ENCODE measurements around the gene TMEM31. TPM values are rescaled to one million over a fixed set of nuclear protein-coding genes. Genes with fewer than 3 reads are reported as not detected.
A peak's percentile ranks its signal among the peaks of the same experiment; 100 is the strongest.

TMEM31 gene, protein sequence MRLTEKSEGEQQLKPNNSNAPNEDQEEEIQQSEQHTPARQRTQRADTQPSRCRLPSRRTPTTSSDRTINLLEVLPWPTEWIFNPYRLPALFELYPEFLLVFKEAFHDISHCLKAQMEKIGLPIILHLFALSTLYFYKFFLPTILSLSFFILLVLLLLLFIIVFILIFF
- total RNA-seq (2014; rRNA removed; shearing (Covaris generic)), result not detected in 2 replicates

GRCh38 chrX:103710609-103711008 lies at the start of gene TMEM31:
TSS of gene TMEM31 (plus strand) at chrX:103710909. CDS start at chrX:103712259, 1,350 bp downstream.
- Histone ChIP-seq H3K4me1 (no peaks in the 10 kb centered on the region), H3K27ac (no peak within 1 kb of the TSS), H3K27me3 (no peaks in the 10 kb centered on the region), H3K9me3 (replicated peaks) (no peaks in the 10 kb centered on the region), H3K36me3 (no peaks in the 10 kb centered on the region), H3K4me3 (no peak within 1 kb of the TSS)
- no peak for DNase-seq

DNA sequence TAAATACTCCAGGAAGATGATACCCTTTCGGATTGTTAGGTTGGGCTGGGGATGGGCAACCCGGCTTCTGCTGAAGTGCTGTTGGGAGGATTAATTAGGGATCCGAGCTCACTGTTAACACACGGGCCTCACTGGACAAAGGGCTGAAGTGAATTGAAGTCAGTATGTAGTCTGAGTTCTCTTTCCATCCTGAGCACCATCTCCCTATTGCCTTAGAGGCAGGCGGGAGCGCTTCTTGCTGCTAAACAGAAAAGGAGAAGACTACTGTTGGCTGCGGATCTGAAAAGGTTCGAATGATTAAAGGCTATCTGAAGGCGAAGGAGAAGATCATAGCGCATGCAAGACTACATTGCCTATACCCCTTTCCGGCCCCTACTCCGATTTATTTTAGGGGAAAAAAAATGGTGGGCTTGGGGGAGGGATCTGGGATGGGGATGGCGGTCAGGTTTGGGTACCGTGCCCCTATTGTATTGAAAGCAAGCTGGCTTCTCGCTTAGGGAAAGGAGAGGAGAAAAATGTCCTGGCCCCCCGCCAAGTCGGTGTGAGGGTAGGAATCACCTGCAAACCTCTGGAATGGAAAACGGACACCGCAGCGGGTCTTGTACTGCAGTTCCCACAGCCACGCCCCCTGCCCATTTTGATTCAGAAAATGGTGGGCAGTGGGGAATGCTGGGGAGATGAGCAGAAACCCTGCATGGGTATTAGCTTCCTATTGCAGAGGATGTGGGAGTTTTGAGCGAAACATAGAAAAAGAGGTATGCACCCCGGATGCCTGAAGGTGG lies 46.5 kb upstream of the TMEM31 start:
- no peak overlapping the region for H3K27ac ChIP-seq
- no peaks in the 10 kb centered on the region for H3K4me1 ChIP-seq
- no peaks in the 10 kb centered on the region for H3K9me3 ChIP-seq (replicated peaks)
- H3K4me3 ChIP-seq, result no peak overlapping the region
- no peaks in the 10 kb centered on the region for H3K36me3 ChIP-seq
- H3K27me3 ChIP-seq, result no peaks in the 10 kb centered on the region
- DNase-seq, result no peak

DNA sequence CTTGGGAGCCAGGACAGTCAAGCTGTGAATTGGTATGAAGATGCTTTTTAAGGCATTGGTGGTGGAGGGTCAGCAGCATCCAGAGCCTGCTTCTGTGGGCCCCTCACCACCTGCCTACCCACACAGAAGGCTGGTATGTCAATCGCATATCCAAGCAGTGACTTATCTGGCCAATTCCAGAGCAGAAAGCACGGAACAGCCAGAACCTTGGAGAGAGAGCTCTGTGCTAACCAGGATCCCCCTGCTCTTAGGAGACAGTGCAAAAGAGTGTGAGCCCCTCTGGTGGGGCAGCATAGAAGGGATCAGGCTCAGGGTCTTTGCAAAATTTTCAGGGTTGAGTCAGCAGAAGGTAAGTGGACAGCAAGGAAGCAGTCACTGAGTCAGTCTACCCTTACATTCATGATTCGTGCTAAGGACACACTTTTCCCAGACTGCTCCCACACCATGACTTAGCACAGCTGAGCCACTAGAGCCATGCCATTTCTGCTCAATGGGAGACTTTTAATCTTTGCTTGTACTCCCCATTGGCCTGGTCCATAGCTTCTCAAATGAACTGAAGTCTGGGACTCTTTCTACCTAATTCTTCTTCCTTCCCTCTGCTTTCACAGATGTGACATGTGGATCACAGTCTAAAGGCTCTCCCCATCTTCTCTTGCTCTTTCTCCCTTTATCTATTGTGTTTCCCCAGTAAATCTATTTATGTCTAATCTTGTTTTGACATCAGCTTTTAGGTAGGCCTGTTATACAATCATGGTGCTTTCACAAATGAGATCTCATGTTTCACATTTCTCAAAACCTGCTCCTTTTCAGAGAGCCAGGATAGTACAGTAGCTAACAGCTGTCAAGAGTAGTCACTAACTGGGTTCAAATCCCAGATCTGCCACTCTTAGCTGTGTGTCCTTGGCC lies 44.3 kb upstream of the TMEM31 start:
- H3K27ac ChIP-seq, result no peak overlapping the region
- no peaks in the 10 kb centered on the region for H3K9me3 ChIP-seq (replicated peaks)
- H3K4me3 ChIP-seq, result no peak overlapping the region
- DNase-seq, result no peak
- no peaks in the 10 kb centered on the region for H3K27me3 ChIP-seq
- H3K36me3 ChIP-seq, result no peaks in the 10 kb centered on the region
- H3K4me1 ChIP-seq, result no peaks in the 10 kb centered on the region

DNA sequence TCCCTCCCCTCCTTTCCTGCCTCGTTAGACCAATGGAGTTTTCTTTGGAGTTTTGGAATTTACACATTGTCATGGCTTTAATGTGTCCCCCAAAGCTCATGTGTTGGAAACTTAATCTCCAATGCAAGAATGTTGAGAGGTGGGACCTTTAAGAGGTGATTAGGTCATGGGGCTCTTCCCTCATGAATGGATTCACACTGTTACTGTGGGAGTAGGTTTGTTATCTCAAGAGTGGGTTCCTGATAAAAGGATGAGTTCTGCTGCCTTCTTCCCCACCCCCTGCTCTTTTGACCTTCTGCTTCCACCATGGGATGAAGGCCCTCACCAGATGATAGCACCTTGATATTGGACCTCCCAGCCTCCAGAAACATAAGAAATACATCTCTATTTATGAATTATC lies 41.0 kb upstream of the TMEM31 start:
- no peaks in the 10 kb centered on the region for H3K27me3 ChIP-seq
- H3K4me1 ChIP-seq, result no peaks in the 10 kb centered on the region
- H3K36me3 ChIP-seq, result no peaks in the 10 kb centered on the region
- no peak for DNase-seq
- no peak overlapping the region for H3K27ac ChIP-seq
- no peaks in the 10 kb centered on the region for H3K9me3 ChIP-seq (replicated peaks)
- no peak overlapping the region for H3K4me3 ChIP-seq

DNA sequence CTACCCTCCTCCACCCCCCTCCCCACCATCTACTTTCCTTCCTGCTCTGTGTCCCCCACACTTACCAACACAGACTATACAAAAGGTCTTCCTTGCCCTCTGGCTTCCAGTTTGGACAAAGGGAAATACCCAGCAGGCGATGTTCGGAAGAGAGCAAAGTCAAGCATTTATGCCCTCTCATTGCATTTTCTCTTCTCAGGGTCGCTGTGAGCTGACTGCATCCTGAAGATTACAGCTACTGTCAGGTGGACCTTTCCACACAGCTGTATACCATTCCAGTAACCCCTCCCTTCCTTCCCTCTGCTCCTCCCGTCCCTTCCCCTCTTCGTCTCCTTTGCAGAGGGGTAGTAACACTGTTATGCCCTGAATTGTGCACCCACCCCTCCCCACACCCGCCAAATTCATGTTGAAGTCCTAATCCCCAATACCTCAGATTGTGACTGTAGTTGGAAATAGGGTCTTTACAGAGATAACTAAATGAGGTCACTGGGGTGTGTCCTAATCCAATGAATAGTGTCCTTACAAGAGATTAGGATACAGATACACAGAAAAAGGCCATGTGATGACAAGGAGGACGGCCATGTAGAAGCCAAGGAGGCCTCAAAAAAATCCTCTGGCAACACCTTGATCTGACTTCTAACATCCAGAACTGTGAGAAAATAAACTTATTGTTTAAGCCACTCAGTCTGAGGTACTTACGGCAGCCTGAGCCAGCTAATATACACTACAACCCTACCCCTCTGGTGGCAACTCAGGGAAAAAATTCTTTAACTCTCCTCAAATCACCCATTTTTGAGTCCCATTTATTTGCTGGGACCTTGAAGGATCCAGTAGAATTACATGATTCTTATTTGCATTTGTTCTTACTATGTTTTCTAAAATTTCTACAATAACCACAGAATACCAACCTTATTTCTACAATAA lies 35.9 kb upstream of the TMEM31 start:
- Histone ChIP-seq H3K9me3 (replicated peaks) (no peaks in the 10 kb centered on the region), H3K27ac (no peak overlapping the region), H3K27me3 (no peaks in the 10 kb centered on the region), H3K4me3 (no peak overlapping the region), H3K4me1 (no peaks in the 10 kb centered on the region), H3K36me3 (peaks cover 39% of the 10 kb centered on the region)
- peak in 1 of 2 experiments; percentile 26 for DNase-seq

- Histone ChIP-seq H3K36me3 (peaks cover 75% of the 10 kb centered on the region), H3K4me1 (no peaks in the 10 kb centered on the region), H3K4me3 (no peak overlapping the region), H3K27ac (no peak overlapping the region), H3K27me3 (no peaks in the 10 kb centered on the region), H3K9me3 (replicated peaks) (no peaks in the 10 kb centered on the region)
- DNase-seq, result no peak
Observed at GRCh38 chrX:103678199-103678993, 32.3 kb upstream of the TMEM31 start.

DNA sequence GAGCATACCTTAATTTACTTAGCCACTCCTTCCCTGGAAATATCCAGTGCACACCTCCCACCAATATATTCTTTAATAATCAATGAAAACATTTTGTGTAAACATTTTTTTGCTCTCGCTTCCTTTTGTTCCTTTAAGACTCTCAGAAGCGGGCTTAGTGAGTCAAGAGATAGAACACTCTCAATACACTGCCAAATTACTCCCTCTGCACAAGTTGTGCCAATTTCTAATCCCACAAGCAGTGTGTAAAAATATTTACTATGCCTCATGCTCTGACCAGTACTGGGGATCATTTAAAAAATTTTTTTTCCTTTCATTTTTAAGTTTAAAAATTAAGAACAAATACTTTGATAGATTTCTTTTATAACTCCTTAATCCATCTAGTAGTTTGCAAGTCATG lies 29.3 kb upstream of the TMEM31 start:
- Histone ChIP-seq H3K4me3 (no peak overlapping the region), H3K27me3 (no peaks in the 10 kb centered on the region), H3K27ac (no peak overlapping the region), H3K4me1 (no peaks in the 10 kb centered on the region; the same call in 1 of the 2 replicates), H3K36me3 (peaks cover 92% of the 10 kb centered on the region), H3K9me3 (replicated peaks) (no peaks in the 10 kb centered on the region)
- no peak for DNase-seq

DNA sequence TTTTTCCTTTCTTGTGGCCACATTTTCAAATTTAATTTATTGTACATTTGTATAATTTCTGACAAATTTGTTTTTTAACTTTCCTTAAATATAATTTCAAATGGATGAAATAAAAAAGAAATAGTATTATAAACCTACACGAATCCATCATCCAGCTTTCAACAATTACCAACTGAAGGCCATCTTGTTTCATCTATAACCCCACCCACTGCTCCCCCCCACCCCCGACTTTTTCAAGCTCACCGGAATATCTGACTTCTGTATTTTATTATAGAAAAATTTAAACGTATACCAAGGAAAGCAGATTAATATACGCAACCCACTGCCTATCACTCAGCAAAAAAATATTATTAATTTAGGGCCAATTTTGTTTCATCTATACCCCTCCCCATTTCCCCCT lies 25.3 kb upstream of the TMEM31 start:
- DNase-seq, result peak; percentile 11 to 55

GRCh38 chrX:103686199-103687072 lies 24.3 kb upstream of the TMEM31 start, which contains the start of gene MORF4L2:
TSS of gene MORF4L2 (minus strand) at chrX:103686699. CDS start at chrX:103677027, 9,672 bp downstream.
- peak; percentile 99 for DNase-seq
- H3K4me1 ChIP-seq, result no peaks in the 10 kb centered on the region; the same call in 1 of the 2 replicates
- H3K36me3 ChIP-seq, result peaks cover 45% of the 10 kb centered on the region
- peak within 1 kb of the TSS; percentile 97 for H3K27ac ChIP-seq
- H3K9me3 ChIP-seq (replicated peaks), result no peaks in the 10 kb centered on the region
- H3K4me3 ChIP-seq, result peak within 1 kb of the TSS; percentile 88
- no peaks in the 10 kb centered on the region for H3K27me3 ChIP-seq

More for the DNA sequence above, 25.3 kb upstream of the TMEM31 start:
- Histone ChIP-seq H3K27me3 (no peaks in the 10 kb centered on the region), H3K36me3 (peaks cover 55% of the 10 kb centered on the region), H3K27ac (peak overlapping the region; percentile 97), H3K4me3 (peak overlapping the region; percentile 88), H3K9me3 (replicated peaks) (no peaks in the 10 kb centered on the region), H3K4me1 (no peaks in the 10 kb centered on the region; the same call in 1 of the 2 replicates)

GRCh38 chrX:103687073-103687695 lies 23.5 kb upstream of the TMEM31 start:
- Histone ChIP-seq H3K9me3 (replicated peaks) (no peaks in the 10 kb centered on the region), H3K36me3 (peaks cover 37% of the 10 kb centered on the region), H3K4me1 (no peaks in the 10 kb centered on the region; the same call in 1 of the 2 replicates), H3K27me3 (no peaks in the 10 kb centered on the region), H3K4me3 (peak overlapping the region; percentile 88), H3K27ac (peak overlapping the region; percentile 97)
- peak; percentile 92 to 94 for DNase-seq

- H3K27ac ChIP-seq, result peak overlapping the region; percentile 97
- no peaks in the 10 kb centered on the region for H3K9me3 ChIP-seq (replicated peaks)
- peak; percentile 85 to 95 for DNase-seq
Observed at GRCh38 chrX:103687696-103688201, 23.0 kb upstream of the TMEM31 start.

GRCh38 chrX:103688946-103689345 lies 21.8 kb upstream of the TMEM31 start:
- H3K27me3 ChIP-seq, result no peaks in the 10 kb centered on the region
- H3K36me3 ChIP-seq, result peaks cover 20% of the 10 kb centered on the region
- DNase-seq, result peak; percentile 13 to 70
- H3K27ac ChIP-seq, result no peak overlapping the region
- H3K4me3 ChIP-seq, result no peak overlapping the region
- no peaks in the 10 kb centered on the region for H3K9me3 ChIP-seq (replicated peaks)
- no peaks in the 10 kb centered on the region; the same call in 1 of the 2 replicates for H3K4me1 ChIP-seq

More at GRCh38 chrX:103687696-103688201, 23.0 kb upstream of the TMEM31 start:
- no peaks in the 10 kb centered on the region for H3K27me3 ChIP-seq
- peak overlapping the region; percentile 88 for H3K4me3 ChIP-seq
- H3K4me1 ChIP-seq, result no peaks in the 10 kb centered on the region; the same call in 1 of the 2 replicates
- peaks cover 32% of the 10 kb centered on the region for H3K36me3 ChIP-seq

Measured in SJCRH30 (cell line).